GM18511 (cell line): ENCODE data around the gene FASN.
"Not testable (repeated sequence)": the region's sequence is repeated elsewhere in the genome, so short reads cannot be mapped to it uniquely, and the experiment has no call there.

Experiments used
- ATAC-seq: cut with Tn5 transposase; IDR thresholded peaks from one replicate; pipeline ENCODE4 v1.9.1; 2021; ENCODE audit warnings: mild to moderate bottlenecking, moderate library complexity; ENCODE audit not compliant: unreplicated experiment

FASN gene

DNA sequence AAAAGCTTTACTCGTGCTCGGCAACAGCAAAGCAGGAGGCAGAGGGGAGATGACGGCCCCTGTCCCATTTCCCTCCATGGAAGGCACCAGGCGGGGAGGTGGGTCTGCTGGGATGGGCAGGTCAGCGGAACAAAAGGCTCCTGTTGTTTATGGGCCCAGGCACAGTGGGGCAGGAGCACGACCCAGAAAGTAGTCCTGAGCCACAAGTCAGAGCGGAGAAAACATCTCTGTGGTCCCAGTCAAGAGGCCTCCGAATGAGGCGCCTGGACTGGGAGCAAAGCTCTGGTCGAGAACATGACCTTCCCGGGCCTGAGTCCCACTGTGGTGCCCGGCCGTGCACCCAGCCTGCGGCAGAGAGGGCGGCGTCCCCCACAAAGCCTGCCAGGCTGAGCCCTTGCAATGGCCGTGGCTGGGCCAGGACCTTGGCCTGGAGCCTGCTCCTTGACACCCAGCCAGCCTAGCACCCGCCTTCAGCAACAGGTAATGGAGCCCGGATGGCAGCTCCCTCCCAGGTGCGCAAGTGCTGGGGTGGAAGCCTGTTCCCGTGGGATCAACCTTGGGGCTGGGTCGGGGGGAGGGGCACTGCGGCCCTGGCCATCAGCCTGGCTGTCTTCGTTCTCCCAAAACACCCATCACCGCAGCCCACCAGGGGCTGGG is 50.0 kb downstream of the FASN start:
- no peak for ATAC-seq

DNA sequence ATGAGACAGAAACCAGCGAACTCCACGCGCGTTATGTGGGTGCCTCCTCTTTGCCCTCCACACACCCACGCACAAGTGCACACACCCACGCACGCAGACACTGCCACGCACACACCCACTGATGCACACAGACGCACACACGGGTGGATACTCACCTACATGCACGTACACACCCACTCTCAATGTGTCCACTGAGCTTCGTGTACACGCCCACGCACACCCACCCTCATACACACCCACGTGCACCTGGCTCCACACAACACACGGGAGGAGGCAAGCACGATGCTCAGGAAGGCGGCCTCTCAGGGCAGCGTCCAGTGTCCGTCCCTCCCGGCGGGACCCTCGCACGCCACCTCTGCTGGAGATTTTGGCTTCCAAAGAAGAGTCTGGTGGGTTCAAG is 50.7 kb downstream of the FASN start:
- no peak for ATAC-seq

DNA sequence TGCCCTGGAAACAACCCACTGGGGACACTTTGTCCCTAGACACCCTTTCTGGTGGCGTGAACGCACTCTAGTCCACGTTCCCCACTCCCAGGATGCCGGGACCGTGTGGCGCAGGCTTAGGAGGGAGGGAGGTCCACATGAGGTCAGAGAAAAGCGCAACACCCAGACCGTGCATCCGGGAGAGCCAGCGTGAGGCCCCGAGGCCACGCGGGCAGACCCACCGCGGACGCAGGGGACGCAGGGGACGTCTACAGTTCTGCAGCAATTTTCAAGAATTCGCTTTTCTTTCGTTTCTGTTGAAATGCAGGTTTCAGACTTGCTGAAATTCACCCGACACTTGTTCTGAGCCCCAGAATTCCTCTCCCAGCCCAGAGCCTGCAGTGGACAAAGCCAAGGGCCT is 51.1 kb downstream of the FASN start:
- ATAC-seq, result no peak

DNA sequence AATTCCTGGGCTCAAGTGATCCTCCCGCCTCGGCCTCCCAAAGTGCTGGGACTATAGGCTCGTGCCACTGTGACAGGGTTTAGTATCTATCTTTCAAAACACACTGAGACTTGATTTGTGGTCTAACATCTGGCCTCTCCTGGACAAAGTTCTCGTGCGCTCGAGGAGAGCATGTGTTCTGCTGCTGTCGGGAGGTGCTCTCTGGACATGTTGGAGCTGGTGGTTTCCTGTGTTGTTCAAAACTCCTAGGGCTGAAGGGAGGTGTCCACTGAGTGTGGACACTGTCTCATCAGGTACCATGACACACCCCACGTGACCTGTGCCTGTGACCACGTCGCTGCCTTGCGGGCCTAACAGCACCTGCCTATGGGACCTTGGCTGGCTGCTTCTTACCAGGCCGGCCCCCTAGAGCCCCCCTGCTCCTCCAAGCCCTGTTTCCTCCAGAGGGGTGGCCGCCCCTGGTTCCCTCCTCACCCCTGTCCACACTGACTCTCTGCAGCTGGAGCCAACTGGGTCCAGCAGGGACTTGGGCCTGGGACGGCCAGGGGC is 52.0 kb downstream of the FASN start:
- no peak for ATAC-seq

DNA sequence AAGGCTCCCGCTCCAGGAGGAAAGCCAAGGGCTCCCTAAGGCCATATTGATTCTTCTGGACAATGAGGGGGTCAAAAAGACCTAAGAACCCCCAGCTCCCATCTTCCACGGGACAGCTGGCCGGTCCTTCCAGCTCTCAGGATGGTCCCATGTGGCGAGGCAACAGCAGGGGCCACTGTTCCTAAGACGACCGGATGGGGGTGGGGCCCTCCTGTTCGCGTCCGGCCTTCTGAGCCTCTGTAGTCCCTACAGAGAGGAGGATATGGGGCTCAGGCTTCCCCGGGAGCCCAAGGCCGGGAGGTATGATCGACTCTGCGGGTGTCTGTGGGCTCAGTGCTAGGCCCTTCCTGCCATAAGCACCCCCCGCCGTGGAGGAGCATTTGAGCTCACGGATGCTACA is 54.5 kb downstream of the FASN start:
- no peak for ATAC-seq

GRCh38 chr17:82042649-82043048 is 55.4 kb downstream of the FASN start:
- no peak for ATAC-seq

DNA sequence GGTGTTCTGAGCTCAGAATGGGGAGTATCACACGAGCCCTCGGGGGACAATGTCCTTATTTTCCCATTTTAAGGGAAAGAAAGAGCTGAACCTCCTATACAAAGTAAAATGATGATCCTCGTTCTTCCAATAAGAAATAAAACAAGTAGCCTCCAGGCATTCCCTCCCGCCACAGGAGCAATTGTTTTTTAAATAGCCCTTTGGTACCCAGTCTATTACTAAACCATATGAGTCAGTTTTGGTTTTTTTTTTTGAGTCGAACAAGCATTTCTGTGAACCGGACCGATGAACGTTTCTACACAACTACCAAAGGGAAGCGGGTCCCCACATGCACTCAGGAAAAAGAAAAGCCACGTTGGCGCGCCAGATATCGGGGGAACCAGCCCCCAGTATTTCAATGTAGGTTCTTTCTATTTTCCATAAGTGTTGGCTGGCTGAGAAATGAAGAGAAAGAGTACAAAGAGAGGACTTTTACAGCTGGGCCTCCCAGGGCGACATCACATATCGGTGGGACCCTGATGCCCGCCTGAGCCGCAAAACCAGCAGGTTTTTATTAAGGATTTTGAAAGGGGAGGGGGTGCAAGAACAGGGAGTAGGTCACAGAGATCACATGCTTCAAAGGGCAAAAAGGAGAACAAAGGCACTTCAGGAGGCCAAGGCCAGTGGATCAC is 56.8 kb downstream of the FASN start:
- ATAC-seq, result no peak

- no peak for ATAC-seq
These were observed 58.2 kb downstream of the FASN start for GRCh38 chr17:82039695-82040299.

- not testable (repeated sequence) for ATAC-seq
These were observed 59.1 kb downstream of the FASN start for GRCh38 chr17:82038796-82039409.

GRCh38 chr17:82037889-82038195 is 60.2 kb downstream of the FASN start:
- no peak for ATAC-seq

DNA sequence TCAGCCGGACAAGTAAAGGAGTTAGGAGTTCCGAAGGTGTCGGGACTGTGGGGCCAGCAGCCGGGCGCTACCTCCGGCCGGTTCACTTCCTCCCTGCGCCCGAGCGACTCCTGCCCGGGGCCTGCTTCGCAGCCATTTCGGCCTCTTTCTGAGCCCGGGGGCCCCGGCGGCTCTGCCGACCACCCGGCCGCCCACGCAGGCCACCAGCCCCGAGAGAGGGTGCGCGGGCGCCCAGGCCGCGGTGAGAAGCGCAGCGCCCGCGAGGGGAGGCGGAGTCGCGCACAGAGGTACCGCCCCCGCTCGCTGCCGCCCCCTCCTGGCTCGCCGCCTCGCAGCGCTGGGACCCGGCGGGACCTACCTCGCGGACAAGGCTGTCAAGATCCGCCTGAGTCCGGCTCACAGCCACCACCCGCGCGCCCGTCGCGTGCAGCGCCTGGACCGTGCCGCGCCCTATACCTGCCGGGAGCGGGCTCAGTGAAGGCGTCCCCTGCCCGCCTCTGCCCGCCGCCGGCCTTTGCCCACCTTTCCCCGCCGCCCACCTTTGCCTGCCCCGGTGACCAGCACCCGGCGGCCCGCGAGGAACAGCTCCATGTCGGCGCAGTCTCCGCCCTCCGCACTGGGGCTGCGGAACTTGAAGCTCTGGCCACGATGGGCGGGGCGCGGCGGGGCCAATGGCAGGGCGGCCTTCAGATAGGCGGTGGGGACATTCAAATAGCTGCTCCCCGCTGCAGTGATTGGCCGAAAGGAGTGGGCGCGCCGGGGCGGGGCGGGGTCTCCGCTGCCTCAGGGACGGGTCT is 60.7 kb downstream of the FASN start, which contains the start of gene DCXR:
TSS of gene DCXR (minus strand) at position 606 of the 797 bp plus-strand sequence. CDS start at position 591, 15 bp downstream.
- ATAC-seq, result peak; percentile 92

DNA sequence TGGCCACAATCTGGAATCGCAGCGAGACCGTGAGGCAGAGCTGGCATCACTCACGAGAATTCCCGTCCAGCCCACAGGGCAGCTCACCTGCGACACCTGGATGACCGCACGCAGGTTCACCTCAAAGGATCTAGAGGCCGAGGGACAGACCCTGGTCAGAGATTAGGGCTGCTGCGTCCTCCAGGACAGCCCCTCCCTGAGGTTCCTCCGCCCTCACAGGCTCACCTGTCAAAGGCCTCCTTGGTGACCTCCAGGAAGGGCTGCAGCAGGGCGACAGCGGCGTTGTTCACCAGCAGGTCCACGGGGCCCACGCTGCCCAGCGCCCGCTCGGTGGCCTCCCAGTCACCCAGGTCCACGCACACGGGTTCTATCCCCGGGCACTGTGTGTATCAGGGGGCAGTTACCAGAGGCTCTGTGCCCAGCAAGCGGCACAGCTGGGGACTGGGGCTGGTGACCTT is 61.4 kb downstream of the FASN start:
- ATAC-seq, result no peak

DNA sequence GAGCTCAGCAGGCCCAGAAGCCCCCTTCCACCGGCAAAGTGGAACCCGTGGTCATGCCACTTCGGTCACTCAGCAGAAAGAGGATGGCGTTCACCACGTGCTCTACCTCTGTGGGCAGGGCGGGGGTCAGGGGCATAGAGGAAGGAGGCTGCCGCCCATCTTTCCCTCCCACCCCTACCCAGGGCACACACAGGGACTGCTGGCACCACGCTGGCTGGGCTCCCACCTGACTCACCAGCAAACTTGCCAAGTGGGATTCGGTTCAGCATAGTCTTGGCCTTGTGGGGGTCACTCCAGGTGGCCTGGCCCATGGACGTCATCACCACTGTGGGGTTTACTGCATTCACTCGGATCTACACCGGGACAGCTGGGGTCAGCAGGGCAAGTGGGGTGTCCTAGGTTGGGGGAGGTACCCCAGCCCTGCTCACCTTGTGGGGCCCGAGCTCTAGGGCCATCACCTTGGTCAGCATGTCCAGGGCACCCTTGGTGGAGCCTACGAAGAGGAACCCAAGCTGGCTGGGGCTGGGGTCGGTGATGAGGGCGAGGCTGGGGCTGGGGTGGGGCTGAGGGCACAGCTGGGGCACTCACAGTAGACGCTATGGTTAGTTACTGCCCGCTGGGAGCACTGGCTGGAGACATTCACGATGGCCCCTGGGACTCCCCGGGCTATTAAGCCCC is 61.9 kb downstream of the FASN start:
- ATAC-seq, result no peak

GRCh38 chr17:82035488-82035887 is 62.5 kb downstream of the FASN start:
- no peak for ATAC-seq

DNA sequence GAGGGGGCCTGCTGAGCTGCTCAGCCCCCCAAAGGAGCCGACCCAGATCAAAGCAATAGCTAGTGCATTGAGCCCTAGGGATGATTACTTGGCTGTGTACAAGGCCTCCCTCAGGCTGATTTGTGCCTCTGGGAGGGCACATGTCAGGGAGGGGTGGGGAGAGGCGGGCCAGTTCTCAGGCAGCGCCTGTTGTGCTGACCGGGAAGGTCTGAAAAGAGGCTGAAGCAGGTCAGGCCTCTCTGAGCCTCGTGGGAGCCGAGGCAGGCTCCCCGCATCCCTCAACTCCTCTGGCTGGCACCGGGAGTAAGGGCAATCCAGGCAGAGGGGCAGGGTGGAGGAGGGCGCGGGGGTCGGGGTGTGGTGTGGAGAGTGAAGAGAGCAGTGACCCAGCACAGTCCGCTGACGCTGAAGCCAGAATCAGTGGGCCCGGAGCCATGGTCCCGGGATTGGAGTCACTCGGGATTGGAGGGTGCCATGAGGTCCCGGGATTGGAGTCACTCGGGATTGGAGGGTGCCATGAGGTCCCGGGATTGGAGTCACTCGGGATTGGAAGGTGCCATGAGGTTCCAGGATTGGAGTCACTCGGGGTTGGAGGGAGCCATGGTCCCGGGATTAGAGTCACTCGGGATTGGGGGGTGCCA is 63.5 kb downstream of the FASN start:
- ATAC-seq, result no peak

- no peak for ATAC-seq
These were observed 64.5 kb downstream of the FASN start for GRCh38 chr17:82033359-82034085.

DNA sequence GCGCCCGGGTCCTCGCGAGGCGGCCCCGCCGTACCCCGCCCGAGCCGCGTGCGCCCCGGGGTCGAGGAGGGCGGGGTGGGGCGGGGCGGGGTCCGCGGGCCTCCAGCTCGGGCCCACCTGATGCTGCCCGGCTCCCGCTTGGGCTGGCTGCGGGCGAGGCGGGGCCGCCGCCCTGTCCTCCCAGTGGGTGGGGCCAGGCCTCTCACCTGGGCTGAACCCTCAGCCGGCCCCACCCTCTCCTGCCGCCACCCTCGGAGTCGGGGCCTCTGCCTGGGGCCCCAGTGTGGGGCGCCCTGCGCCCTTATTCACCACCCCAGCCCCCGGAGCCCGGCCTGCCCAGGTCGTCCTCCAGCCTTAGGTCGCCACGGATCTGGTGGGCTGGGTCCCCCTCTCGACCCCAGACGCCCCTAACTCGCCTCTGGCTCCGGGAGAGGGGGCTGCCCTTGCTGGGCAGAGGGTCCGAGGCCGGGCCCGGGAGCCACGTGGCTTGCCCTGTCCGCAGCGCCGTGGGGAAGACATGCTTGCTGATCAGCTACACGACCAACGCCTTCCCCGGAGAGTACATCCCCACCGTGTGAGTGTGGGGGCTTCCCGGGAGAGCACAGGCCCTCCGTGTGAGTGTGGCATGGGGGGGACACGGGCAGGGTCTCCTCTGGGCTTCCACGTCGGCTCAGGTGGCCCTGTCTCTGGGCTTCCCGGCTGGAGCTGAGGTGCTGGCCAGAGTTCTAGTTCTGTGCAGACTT is 66.0 kb downstream of the FASN start:
- no peak for ATAC-seq

DNA sequence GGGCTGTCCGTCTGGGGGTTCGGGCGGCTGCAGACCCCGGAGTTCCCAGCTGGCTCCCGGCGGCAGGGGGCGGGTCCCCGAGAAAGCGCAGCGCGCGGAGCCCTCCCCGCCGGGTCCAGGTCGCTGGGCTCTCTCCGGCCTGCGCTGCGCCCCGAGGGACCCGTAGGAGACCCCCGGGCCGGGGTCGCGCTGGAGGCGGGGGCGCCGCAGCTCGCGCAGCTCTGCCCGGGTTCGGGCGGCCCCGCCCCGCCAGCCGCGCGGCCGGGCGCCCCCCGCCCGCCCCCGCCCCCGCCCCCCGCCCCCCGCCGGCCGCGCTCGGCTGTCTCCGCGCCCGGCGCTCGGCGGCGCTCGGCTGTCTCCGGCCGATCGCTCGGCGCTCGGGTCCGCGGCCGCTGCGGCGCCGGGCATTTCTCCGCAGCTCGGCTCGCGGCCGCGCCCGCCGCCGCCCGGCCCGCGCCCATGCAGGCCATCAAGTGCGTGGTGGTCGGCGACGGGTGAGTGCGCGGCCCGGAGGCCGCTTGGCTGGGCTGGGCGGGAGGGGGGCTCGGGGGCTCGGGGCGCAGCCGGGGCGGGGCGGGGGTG is 66.6 kb downstream of the FASN start, which contains the start of gene RAC3:
TSS of gene RAC3 (plus strand) at position 376 of the 582 bp plus-strand sequence. CDS start at position 460, 84 bp downstream.
- ATAC-seq, result no peak
